Aorta (tissue), 5 donors: ENCODE data around the gene ADRA2A. TPM values are rescaled to one million over a fixed set of nuclear protein-coding genes. Genes with fewer than 3 reads are reported as not detected.

ENCODE experiments used
- ATAC-seq: fragments of 200-7000 bp; cut with Tn5 transposase; one replicate; pipeline ENCODE4 v1.9.1; 2022; ENCODE audit warnings: moderate library complexity; ENCODE audit not compliant: low FRiP score
- DNase-seq, 2 donors: peaks; one replicate each; pipeline ENCODE4 v3.0.0-alpha.2; 2020
- H3K27ac ChIP-seq, 2 donors: one replicate each; pipeline ENCODE4 v1.5.1; 2013; ENCODE audit warnings: low read length in 2 of 2, mild to moderate bottlenecking in 2 of 2, moderate library complexity in 2 of 2, control low read depth in 1 of 2, inconsistent platforms in 1 of 2, low read depth in 1 of 2
- H3K27me3 ChIP-seq, 2 donors: one replicate each; pipeline ENCODE4 v1.6.1; 2013; ENCODE audit warnings: control low read depth in 1 of 2, low read length in 1 of 2, mild to moderate bottlenecking in 1 of 2, moderate library complexity in 1 of 2; ENCODE audit not compliant: insufficient read depth in 2 of 2, control insufficient read depth in 1 of 2
- H3K36me3 ChIP-seq, 2 donors: one replicate each; pipeline ENCODE4 v1.6.1; 2013; ENCODE audit warnings: control low read depth in 1 of 2, low read length in 1 of 2, mild to moderate bottlenecking in 1 of 2; ENCODE audit not compliant: insufficient read depth in 2 of 2, control insufficient read depth in 1 of 2
- H3K4me1 ChIP-seq, 2 donors: one replicate each; pipeline ENCODE4 v1.6.1; 2013; ENCODE audit warnings: low read length in 2 of 2, control low read depth in 1 of 2, mild to moderate bottlenecking in 1 of 2, moderate library complexity in 1 of 2; ENCODE audit not compliant: insufficient read depth in 2 of 2, control insufficient read depth in 1 of 2
- H3K4me3 ChIP-seq, 2 donors: one replicate each; pipeline ENCODE4 v1.5.1; 2013; ENCODE audit warnings: low read length in 2 of 2, control low read depth in 1 of 2, mild to moderate bottlenecking in 1 of 2
- H3K9me3 ChIP-seq: one replicate; pipeline ENCODE4 v1.6.1; 2013; ENCODE audit warnings: mild to moderate bottlenecking, low read length; ENCODE audit not compliant: control insufficient read depth
- whole genome bisulfite sequencing, 2 donors: extraction: QIAGEN DNeasy Blood & Tissue Kit; methylation state at CpG; one replicate each; pipeline ENCODE4 v1.1.7; 2013; 5-methylcytosine and 5-hydroxymethylcytosine counted together
- intact Hi-C, 2 donors: fragments of 100-400 bp; cut with DNase I; formaldehyde crosslinking; loops; one replicate each; pipeline versions ENCODE4 v1.14.2 to v1.15.0; 2022
- polyA plus RNA-seq, 2 donors: library from polyadenylated mRNA; stranded (reverse); fragments of 200-250 nt; gene quantifications; one replicate each; pipeline ENCODE4 v1.2.3, GENCODE V29; 2013
- total RNA-seq, 2 donors: library from RNA; stranded (reverse); fragmentation: NEBNext Ultra II Directional; extraction: Animal tissue kit (Norgen Biotek cat#: 25700); gene quantifications; one replicate each; pipeline ENCODE4 v1.2.1, GENCODE V29; 2021
- donor health status: healthy with polysubstance abuse.
- donor health status: Bipolar disorder and iron deficiency.
- donor health status: DM: no; HTN: no; CAD: no.
- donor health status: DM: no; HTN: no; CAD: no.
- donor health status: DM: yes; HTN: yes; CAD: no.

ADRA2A gene
- total and polyA plus RNA-seq, 4 donors, result 0.13 to 11.5 (median 5.9) TPM

- H3K27ac ChIP-seq, result no peak overlapping the region
- no peak for ATAC-seq
- no peaks in the 10 kb centered on the region for H3K27me3 ChIP-seq
Measured at GRCh38 chr10:111080224-111080623, 3.4 kb downstream of the ADRA2A start.

GRCh38 chr10:111081595-111081994 lies 4.8 kb downstream of the ADRA2A start:
- ATAC-seq, result no peak
- H3K36me3 ChIP-seq, result no peaks in the 10 kb centered on the region
- 93 to 95% methylated on average over 6 of the region's 6 CpGs for WGBS, 2 donors
- no peak for DNase-seq
- no peak overlapping the region for H3K27ac ChIP-seq
- no peaks in the 10 kb centered on the region for H3K4me1 ChIP-seq
- no peak overlapping the region for H3K4me3 ChIP-seq
- no peaks in the 10 kb centered on the region for H3K27me3 ChIP-seq
- H3K9me3 ChIP-seq, result no peaks in the 10 kb centered on the region
- intact Hi-C loops, result no loop called here

More at GRCh38 chr10:111080224-111080623, 3.4 kb downstream of the ADRA2A start:
- DNase-seq, result no peak
- H3K9me3 ChIP-seq, result no peaks in the 10 kb centered on the region
- no peaks in the 10 kb centered on the region for H3K36me3 ChIP-seq
- no peaks in the 10 kb centered on the region for H3K4me1 ChIP-seq
- intact Hi-C loops, result no loop called here
- H3K4me3 ChIP-seq, result no peak overlapping the region
- WGBS, 2 donors, result 68 to 69% methylated on average over 2 of the region's 2 CpGs

- no peak for DNase-seq
- no peak for ATAC-seq
Measured at GRCh38 chr10:111082102-111082975, 5.5 kb downstream of the ADRA2A start.

GRCh38 chr10:111083222-111084095 lies 6.6 kb downstream of the ADRA2A start:
- DNase-seq, result no peak
- no peaks in the 10 kb centered on the region for H3K27me3 ChIP-seq
- H3K4me1 ChIP-seq, result no peaks in the 10 kb centered on the region
- WGBS, 2 donors, result 97% methylated on average over 10 of the region's 10 CpGs
- ATAC-seq, result no peak
- H3K36me3 ChIP-seq, result no peaks in the 10 kb centered on the region
- H3K4me3 ChIP-seq, result no peak overlapping the region
- intact Hi-C loops, result no loop called here
- no peaks in the 10 kb centered on the region for H3K9me3 ChIP-seq
- no peak overlapping the region for H3K27ac ChIP-seq

More at GRCh38 chr10:111082102-111082975, 5.5 kb downstream of the ADRA2A start:
- WGBS, 2 donors, result 63 to 72% methylated on average over 12 of the region's 12 CpGs
- no peaks in the 10 kb centered on the region for H3K27me3 ChIP-seq
- no peaks in the 10 kb centered on the region for H3K4me1 ChIP-seq
- intact Hi-C loops, result no loop called here
- no peak overlapping the region for H3K4me3 ChIP-seq
- H3K36me3 ChIP-seq, result no peaks in the 10 kb centered on the region
- no peaks in the 10 kb centered on the region for H3K9me3 ChIP-seq
- H3K27ac ChIP-seq, result no peak overlapping the region

- Histone ChIP-seq H3K27ac (no peak overlapping the region), H3K27me3 (no peaks in the 10 kb centered on the region), H3K4me3 (no peak overlapping the region), H3K36me3 (no peaks in the 10 kb centered on the region), H3K4me1 (no peaks in the 10 kb centered on the region), H3K9me3 (no peaks in the 10 kb centered on the region)
- ATAC-seq (no peak), DNase-seq (no peak)
- intact Hi-C loops, result no loop called here
- WGBS, 2 donors, result 88 to 91% methylated on average over 14 of the region's 14 CpGs
Measured at GRCh38 chr10:111084366-111085255, 7.8 kb downstream of the ADRA2A start.

GRCh38 chr10:111085690-111086353 lies 9.0 kb downstream of the ADRA2A start:
- intact Hi-C loops, result no loop called here
- Histone ChIP-seq H3K9me3 (no peaks in the 10 kb centered on the region), H3K36me3 (no peaks in the 10 kb centered on the region), H3K4me3 (no peak overlapping the region), H3K4me1 (no peaks in the 10 kb centered on the region), H3K27me3 (no peaks in the 10 kb centered on the region), H3K27ac (no peak overlapping the region)
- no peak for ATAC-seq
- no peak for DNase-seq
- 79 to 82% methylated on average over 6 of the region's 6 CpGs for WGBS, 2 donors

- no peak overlapping the region for H3K4me3 ChIP-seq
- no peaks in the 10 kb centered on the region for H3K36me3 ChIP-seq
- H3K4me1 ChIP-seq, result no peaks in the 10 kb centered on the region
- DNase-seq (no peak), ATAC-seq (no peak)
- no peaks in the 10 kb centered on the region for H3K9me3 ChIP-seq
- intact Hi-C loops, result no loop called here
- no peaks in the 10 kb centered on the region for H3K27me3 ChIP-seq
- WGBS, 2 donors, result 62 to 67% methylated on average over 3 of the region's 3 CpGs
- no peak overlapping the region for H3K27ac ChIP-seq
Measured at GRCh38 chr10:111086574-111086973, 9.7 kb downstream of the ADRA2A start.

GRCh38 chr10:111087331-111087756 lies 10.5 kb downstream of the ADRA2A start:
- intact Hi-C loops, result no loop called here
- H3K9me3 ChIP-seq, result no peaks in the 10 kb centered on the region
- H3K27me3 ChIP-seq, result no peaks in the 10 kb centered on the region

More at GRCh38 chr10:111087331-111087756, 10.5 kb downstream of the ADRA2A start:
- H3K4me3 ChIP-seq, result no peak overlapping the region
- H3K27ac ChIP-seq, result no peak overlapping the region
- H3K4me1 ChIP-seq, result no peaks in the 10 kb centered on the region
- DNase-seq (no peak), ATAC-seq (no peak)
- WGBS, 2 donors, result 91 to 94% methylated on average over 11 of the region's 11 CpGs
- H3K36me3 ChIP-seq, result no peaks in the 10 kb centered on the region
